Effector CD8-positive, alpha-beta T cell (primary cell): ENCODE measurements around the gene SEL1L3.

Source experiments
- DNase-seq: peaks from one replicate; lab custom pipeline; 2025; lab: John Stamatoyannopoulos, UW

The SEL1L3 gene

DNA sequence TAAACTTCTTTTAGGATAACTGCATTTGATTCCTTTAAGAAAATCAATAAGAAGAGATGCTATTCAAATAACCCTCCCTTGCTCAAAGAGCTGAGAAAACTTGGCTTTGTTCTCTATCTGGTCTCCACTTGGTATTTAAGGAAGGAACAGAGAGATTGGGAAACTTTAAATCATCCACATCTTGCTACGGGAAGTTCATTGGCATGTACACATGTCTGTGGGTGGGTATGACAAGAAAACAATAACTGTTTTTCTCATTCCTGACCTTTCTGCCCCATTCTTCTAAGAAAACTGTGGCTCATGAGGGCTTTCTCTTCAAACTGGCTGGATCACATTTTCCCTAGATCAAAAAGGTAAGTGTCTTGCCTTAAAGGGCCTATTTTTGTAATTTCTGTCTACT is 6.0 kb downstream of the SEL1L3 start:
- DNase-seq: no peak

DNA sequence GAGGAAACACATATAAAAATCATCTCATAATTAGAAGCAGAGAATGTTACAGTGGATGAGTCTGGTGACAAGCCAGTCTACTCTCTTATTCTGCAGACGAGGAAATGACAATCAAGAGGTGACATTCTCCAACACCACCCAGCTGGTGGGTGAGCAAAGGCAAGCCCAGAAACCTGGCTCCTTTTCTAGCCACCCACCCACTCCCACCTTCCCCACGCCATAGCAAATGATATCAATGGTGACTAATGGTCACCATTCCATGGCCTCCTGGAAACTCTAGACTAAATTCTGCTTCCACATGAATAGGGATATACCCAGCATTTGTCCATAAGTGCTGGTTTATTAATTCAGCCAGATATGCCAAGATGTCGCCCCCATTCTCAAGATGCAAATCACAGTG is 10.7 kb downstream of the SEL1L3 start:
- DNase-seq: no peak

DNA sequence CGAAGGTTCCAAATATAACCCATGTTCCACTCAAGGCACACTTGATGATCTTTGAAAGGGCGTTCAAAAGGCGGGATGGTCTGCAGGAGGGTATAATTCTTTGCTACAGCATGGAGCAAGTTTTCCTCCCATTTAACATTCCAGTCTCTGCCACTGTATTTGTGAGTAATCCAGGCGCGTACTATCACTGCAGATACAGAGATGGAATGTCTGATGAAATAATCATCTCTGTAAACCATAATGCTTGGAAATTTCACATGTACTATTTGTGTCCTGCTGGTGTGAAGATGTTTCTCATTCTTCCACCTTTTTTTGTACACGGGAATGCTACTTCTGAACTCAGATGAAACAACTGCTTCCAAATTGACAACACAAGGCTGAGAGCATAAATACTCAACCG is 15.5 kb downstream of the SEL1L3 start:
- no peak for DNase-seq

DNA sequence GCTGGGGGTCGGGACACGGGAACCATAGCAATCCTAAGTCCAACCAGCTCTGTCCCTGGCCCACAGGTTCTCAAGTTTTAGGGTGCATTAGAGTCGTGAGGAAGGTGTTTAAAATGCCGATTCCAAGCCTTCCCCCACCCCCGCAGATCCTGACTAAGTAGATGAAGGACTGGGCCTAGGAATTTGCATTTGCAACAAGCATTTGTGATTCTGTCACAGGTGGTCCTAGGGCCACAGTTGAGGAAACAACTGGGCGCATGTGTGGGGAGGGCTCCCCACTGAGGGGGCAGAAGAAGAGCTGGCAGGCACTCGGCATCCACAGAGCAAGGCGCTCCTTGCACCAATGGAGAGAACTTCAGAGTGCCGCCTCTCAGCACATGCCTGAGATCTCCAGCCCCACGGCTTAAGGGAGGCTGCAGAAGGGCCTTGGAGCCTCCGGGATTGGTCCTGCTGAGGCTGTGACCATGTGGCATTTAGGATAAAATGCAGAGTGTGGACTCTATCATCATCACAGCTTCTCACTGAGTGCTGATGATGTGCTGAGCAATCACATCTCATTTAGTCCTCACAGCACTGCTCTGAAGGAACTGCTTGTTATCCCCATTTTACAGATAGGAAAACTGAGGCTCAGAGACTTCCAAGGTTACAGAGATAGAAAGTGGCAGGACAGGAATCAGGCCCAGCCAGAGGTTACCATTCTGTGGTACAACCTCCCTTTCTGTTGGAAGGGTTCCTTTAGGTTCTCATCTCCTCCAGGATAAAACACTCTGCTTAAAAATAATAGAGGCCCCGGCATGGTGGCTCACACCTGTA is 16.7 kb downstream of the SEL1L3 start:
- DNase-seq: no peak

DNA sequence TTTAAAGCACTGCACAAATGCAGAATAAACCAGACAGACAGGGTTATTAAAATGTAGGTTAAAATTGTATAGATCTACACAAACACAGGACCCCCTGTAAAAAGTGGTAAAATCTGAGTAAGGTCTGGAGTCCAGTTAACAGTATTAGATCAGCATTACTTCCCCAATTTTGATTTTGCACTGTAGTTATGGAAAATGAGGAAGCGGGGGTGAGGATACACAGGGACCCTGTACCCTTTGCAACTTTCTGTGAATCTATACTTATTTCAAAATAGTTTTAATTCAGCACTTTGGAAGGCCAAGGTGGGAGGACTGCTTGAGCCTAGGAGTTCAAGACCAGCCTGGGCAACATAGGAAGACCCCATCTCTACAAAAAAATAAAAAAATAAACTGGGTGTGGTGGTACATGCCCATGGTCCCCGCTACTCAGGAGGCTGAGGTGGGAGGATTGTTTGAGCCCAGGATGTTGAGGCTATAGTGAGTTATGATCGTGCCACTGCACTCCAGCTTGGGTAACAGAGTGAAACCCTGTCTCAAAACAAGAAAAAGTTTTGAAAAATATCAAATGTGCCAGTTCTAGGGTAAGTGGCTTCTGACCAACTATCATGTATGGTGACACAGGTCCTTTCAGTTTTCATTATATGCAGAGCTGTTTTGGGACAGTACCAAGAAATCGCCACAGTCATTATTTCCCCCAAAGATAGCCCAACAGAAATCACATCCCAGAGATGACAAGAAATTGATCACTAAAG is 17.7 kb downstream of the SEL1L3 start:
- no peak for DNase-seq

DNA sequence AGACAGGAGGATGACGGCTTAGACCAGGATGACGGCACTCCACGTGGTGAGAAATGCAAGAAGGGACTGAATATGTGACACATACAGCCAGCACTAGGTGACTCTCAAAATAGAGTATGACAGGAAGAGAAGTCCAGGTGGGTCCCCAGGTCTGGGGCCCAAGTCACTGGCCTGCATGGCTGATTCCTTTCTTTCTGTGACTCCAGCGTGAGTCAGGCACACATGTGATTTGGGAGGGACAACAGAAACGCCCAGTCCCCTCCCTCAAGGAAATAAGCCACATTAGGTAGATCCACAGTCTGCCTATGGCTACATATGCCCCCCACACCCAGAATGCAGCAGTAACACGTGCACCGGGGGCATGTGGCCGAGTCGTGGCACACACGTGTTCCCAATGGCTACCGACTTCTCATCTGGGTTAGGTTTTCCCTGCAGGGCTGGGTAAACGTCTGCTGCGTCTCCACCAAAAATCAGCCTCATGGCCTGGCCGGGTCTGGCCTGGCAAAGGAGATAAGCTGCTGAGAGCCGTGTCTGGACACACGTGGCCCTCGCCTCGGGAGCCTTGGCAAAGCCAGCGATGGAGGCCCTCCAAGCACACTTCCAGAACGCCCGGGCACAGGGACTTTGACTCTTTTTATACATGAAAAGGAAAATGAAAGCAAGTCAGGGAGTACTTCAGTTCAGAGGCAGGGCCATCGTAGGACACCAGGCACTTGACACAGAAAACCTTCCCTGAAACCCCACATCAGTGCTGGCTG is 19.3 kb downstream of the SEL1L3 start:
- no peak for DNase-seq

DNA sequence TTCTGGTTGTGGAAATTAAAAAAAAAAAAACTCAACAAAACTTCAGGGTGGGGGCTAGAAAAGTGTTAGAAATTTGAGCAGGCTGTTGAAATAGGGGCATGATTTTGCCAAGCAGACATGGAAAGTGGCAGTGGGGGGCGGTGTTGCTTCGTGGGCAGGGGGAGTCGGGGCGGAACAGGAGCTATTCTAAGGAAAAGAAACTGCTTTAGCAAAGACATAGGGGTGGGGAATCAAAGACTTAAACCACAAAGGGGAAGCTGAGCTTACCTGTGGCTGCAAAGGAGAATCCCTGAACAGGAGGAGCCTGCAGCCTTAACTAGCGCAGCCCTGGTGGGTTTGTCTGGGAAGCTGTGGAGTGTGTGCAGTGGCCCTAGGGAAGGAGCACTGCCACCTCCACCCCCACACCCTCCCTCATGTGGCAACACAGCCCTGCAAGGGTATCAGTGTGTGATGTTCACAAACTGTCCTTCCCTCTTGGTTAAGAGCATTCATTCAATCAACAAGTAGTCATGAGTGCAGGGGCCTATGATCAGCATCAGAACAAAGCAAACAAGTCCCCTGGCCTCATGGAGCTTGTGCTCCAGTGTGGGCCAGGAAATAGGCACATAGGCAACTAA is 20.5 kb downstream of the SEL1L3 start:
- DNase-seq: peak; percentile 26

DNA sequence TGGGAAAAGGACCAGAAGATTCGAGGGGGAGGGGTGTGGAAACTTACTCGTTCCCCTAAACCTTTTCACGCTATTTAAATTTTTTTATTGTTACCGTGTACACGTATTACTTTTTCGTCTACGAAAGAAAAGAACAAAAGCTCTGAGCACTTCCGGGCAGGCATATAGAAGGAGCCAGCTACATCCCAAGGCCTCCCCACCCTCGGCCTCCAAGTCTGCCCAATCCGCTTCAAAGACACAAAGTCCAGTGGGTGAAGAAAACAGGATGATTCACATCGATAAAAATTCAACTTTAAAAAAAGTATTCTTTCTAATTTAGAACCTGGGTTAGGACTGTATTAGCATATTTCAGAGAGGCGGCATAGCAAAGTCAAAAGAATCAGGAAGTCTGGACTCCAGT is 23.1 kb downstream of the SEL1L3 start:
- DNase-seq: no peak

DNA sequence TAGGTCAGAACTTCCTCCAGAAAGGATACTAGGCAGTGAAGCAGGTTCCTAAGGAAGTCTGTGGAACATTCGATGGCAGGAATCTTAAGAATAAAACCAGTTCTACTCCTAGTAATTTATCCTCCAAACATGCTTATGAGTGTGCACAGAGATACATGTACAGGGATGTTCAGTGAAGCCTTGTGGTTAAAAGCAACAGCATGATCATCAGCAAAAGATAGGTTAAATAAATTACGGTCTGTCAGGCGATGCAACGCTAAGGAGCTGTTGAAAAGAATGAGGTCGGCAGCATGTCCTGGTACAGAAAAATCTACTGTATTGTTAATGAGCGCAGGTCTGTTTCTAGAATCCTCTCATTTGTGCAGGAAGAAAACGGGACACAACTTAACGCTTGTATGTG is 23.6 kb downstream of the SEL1L3 start:
- DNase-seq: no peak

DNA sequence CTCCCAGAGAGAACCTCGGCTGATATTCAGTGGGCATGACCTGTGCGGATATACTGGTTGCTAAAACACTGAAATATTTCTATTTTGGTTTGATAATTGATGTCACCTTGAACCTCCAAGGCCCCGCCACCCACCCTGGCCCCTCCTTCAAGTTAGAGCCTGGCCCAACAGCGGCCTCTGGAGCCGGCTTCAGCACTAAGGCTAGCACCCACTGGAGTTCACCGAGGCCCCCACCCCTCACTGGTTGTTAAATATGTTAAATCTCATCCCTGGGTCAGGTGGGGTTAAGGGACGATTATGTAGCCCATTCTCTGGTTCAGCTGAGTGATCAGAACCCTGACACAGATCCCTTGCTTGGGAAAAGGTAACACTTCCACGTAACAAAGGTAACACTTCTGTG is 24.3 kb downstream of the SEL1L3 start:
- DNase-seq: no peak

DNA sequence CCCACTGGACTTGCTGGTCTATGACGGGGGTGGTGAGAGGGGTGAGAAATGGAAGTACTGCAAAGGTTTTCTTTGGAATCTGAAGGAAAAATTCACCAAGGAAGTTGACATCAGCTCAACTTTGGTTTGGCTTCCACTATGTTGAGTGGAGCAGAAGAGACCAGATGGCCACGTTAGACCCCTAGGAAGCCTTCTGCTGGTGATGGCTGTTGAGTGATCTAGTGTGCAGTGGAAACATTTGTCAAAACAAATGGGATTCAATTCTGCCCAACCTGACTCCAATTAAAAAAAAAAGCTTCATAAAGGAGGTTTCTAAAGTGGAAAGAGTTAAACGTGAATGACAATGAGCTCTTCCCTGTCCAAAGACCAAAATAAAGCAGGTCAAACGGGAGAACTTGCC is 25.7 kb downstream of the SEL1L3 start:
- no peak for DNase-seq

DNA sequence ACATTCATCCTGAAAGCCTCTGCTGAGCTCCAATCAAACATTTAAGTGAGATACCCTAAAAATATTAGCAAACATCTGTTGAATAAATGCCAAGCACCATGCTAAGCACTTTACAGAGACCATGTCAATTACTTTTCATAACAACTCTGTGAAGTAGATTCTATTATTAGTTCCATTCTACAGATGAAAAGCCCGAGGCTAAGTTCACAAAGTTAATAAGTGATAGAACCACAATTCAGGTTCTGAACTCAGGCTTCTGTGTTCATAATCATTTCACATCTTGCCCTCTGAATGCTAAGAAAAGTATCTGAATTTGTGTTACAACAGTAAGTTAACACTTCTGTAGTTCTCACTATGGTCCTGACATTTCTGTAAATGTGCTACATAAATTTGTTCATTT is 27.4 kb downstream of the SEL1L3 start:
- no peak for DNase-seq

DNA sequence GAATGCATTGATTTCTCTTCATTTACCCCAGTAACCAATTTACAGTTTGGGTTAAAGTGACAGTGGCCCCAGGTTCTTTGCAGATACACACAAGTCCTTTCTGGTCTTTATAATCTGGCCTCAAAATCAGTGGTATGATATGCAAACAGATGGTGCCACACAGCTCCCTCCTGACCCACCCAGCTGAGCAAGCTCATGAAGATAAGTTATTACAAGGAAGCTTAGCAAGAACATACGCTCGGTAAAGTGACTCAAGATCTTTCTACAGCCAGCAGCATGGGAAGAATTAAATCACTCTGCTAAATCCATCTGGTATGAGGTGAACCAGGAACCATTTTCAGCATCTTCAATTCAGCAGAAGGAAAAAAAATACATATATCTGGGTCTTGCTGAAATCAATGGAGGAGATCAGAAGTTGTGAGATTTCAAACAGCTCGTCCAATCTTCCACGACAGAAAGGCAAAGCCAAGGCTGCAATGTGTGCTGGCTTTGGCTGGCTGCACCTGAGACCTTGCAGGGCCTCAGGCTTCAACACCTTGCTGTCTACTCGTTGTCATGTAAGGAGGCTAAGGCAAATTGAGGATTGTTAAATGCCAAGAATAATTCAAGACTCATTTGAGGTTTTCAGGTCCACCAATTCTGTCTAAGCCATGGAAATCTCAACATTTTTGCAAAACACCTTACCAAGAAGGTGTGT is 28.2 kb downstream of the SEL1L3 start:
- no peak for DNase-seq

DNA sequence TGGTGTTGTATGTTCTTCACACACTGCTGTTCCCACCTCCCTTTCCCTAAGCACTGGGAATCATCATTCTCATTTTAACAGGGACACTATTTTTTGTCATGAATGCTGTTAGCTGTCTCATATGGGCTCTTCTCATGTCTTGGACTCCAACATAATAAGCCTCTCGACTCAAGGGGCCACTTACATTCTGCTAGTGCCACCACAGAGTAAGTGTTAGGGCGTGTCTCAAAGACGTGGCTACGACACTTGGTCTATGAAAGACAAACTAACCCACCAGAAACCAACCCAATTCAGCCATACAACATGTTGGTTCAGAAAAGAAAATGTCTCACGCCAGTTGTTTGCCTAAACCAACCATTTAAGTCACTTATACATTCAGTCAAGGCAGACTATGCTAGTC is 32.2 kb downstream of the SEL1L3 start:
- no peak for DNase-seq

DNA sequence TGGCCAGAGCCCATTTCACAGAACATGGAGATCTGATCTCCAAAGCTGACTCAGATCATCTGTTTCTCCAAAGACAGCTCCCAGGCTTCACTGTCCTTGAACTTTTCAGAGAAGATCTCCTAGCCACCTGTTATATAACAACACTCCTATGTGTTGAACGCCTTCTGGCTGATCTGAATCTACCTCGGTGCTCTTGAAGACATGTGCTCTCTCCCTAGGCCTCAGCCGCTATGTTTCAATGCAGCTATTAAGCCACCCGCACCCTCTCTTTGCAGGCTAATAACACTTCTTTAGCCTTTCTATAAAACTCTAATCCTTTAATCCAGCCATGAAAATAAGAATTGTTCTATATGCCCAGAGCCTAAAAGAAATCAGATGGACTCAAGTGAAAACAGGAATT is 34.9 kb downstream of the SEL1L3 start:
- no peak for DNase-seq

DNA sequence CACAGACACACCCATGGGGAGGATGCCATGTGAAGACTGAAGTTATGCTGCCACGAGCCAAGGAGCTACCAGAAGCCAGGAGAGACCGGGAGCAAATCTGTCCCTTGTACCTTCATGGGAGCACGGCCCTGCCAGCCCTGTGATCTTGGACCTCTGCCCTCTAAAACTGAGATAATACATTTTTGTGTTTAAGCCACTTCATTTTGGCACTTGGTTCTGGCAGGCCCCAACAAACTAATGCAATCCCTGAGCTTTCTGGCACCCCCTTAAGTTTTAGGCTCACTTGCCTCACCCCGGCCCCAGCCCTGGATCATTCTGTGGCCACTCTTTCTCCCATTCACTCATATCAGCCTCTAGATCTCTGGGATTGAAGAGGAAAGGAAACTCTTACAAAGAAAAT is 35.4 kb downstream of the SEL1L3 start:
- no peak for DNase-seq

DNA sequence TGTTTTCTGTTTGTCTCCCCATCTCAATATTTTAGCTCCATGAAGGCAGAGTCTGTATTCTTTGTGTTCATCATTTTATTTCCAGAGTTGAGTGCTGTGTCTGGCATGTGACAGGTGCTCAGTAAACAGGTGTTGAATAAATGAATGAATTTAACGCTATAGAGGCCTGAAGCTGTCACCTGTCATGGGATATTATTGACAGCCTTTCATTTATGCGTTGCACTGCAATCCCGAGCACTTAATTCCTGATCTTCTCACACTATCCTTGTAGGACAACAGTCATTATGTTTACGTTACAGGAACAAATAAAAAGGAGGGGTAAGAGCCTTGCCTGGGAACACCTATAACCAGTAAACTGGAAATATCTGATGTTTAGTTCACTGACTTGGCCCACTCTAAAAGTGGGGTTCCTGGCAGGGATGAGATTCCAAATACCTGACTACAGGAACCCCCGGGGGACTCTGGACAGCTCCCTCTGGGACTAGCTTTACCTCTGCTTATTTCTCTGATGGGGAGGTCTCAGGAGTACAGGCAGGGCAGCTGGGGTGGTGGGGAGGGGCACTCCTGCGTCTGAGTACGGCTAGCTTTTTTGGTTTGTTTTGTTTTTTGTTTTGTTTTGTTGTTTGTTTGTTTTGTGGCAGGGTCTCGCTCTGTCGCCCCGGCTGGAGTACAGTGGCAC is 36.6 kb downstream of the SEL1L3 start:
- DNase-seq: no peak

DNA sequence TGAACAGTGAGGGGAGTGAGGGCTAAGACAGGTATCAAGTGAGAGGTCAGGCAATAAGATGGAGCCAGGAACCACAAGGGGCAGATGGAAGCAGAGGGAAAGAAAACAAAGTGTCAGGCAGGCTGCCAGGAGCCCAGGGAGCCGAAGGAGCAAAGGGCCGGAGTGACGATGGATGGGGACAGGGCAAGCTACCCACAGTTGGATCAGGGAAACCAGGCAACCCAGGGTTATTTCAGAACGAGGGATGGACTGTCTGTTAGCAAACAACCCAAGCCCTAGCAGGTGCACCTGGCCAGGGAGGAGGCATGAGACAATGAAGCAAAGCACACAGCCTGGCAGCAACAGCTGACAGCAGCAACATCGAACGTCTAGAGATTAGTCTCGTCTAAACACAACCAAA is 39.2 kb downstream of the SEL1L3 start:
- no peak for DNase-seq

DNA sequence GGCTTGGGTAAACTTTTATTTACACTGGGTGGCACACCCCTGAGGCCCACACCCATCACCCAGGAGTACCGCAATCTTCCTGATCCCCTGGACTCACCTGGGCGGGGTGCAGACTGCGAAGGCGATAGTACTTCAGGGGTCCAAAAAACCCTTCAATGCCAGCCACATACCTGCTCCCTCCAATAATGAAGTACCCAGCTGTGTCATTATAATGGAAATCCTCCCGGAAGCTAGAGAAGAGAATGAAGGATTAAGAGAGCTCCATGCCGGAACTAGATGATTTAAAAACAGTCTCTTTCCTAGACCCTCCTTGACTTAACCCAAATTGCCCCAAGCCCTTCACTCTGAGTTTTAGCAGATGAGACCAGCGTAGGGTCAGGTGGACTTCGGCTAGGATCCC is 40.9 kb downstream of the SEL1L3 start:
- DNase-seq: no peak

DNA sequence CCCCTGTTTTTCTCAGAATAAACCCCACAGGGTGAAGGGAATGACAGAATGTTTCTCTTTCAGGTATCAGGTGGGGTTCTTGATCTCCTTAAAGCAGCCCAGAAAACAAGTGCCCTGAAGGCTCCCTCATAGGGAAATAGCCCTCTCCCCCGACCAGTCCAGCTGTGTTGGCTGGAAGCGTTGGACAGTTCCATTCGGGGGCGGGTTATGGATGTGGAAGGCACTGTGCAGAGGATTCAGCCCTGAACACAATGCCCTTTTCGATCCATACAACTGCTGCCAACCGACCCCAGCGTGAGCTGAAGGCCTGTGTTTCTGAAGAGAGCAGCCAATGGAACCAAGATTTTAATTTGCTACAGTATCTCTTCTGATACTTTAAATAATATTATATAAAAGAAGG is 41.5 kb downstream of the SEL1L3 start:
- no peak for DNase-seq

DNA sequence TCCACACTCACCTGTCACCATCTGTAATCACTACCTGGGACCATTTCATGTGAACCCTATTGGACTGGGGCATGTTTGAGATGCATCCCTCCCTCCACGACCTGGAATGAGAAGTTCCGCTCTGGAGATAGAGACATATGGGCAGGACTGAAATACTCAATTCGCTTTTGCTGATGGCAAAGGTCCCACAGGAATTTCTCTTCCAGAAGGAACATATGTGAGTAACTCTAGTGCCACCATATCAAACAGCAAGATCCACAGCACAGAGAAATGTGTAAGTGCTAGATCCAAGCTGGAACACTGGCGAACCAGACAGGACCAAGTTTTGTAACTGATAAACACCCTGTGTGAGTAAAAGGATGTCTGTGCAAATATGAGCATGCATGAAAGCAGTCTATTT is 43.9 kb downstream of the SEL1L3 start:
- no peak for DNase-seq
